Lower leg skin (tissue), 4 donors: Measurements from ENCODE around the gene HAPLN2. TPM values are rescaled to one million over a fixed set of nuclear protein-coding genes. Genes with fewer than 3 reads are reported as not detected.

Experiments
- DNase-seq, 2 donors: peaks; one replicate each; pipeline ENCODE4 v3.0.0-alpha.2; 2019; ENCODE audit warnings: low spot score in 2 of 2
- H3K4me3 ChIP-seq: fragments of 200-600 bp; sonication (generic); 2 replicates; pipeline ENCODE4 v1.5.1; 2017; ENCODE audit warnings: mild to moderate bottlenecking, low read depth; ENCODE audit not compliant: poor library complexity, severe bottlenecking
- CTCF ChIP-seq, 3 donors: fragments of 450-650 bp; IDR thresholded peaks; one replicate each; pipeline ENCODE4 v1.5.1; 2016; ENCODE audit warnings: antibody characterized with exemption in 3 of 3, mild to moderate bottlenecking in 3 of 3, moderate library complexity in 2 of 3
- POLR2A ChIP-seq, 2 donors: fragments of 450-650 bp; IDR thresholded peaks; one replicate each; pipeline ENCODE4 v1.6.1; 2016 to 2017; ENCODE audit warnings: antibody characterized with exemption in 2 of 2, mild to moderate bottlenecking in 1 of 2, moderate library complexity in 1 of 2
- WGBS, 2 donors: methylation state at CpG; one replicate each; pipeline ENCODE4 v1.1.5; 2018; 5-methylcytosine and 5-hydroxymethylcytosine counted together
- intact Hi-C: fragments of 100-400 bp; cut with DNase I; formaldehyde crosslinking; loops from one replicate; pipeline ENCODE4 v1.15.0; 2023; ENCODE audit warnings: low total_unique reads
- total RNA-seq, 4 donors: library from RNA; depleted of rRNA; stranded (reverse); fragments of >200 nt; gene quantifications; one replicate each; pipeline ENCODE4 v1.1.0, GENCODE V29; 2016

The HAPLN2 gene
- total RNA-seq, 4 donors from 2014 or later = 0.68 to 1.0 (median 0.80) TPM; not detected in 1

GRCh38 chr1:156656806-156657740, 37.9 kb downstream of the HAPLN2 start:
- peak; percentile 60 to 97 for DNase-seq
- peak overlapping the region; percentile 3 for H3K4me3 ChIP-seq
- WGBS, 2 donors = 0 to 2% methylated on average over 53 of the region's 54 CpGs
- TF ChIP-seq POLR2A (IDR thresholded peaks at IDR 0.05) = no peak
- peak in 1 of 3 donors; percentile 92 for TF ChIP-seq CTCF (IDR thresholded peaks at IDR 0.05)
- intact Hi-C loops = loop anchor here (5.0 kb wide), 1 partner anchor 35 kb away; no protein-coding TSS in a partner anchor

- no peak for DNase-seq
- TF ChIP-seq CTCF (IDR thresholded peaks at IDR 0.05) = no peak
- no peak for TF ChIP-seq POLR2A (IDR thresholded peaks at IDR 0.05)
- intact Hi-C loops = loop anchor here (5.0 kb wide), 1 partner anchor 36 kb away; no protein-coding TSS in a partner anchor
- no peak overlapping the region for H3K4me3 ChIP-seq
- WGBS, 2 donors = 17 to 21% methylated on average over 15 of the region's 15 CpGs
Measured at GRCh38 chr1:156657741-156658319, 38.6 kb downstream of the HAPLN2 start.

- no peak for DNase-seq
- H3K4me3 ChIP-seq = no peak overlapping the region
- 88 to 90% methylated on average over 14 of the region's 14 CpGs for WGBS, 2 donors
- intact Hi-C loops = loop anchor here (5.0 kb wide), 1 partner anchor 36 kb away; no protein-coding TSS in a partner anchor
- TF ChIP-seq CTCF (IDR thresholded peaks at IDR 0.05) = no peak
- no peak for TF ChIP-seq POLR2A (IDR thresholded peaks at IDR 0.05)
Measured at GRCh38 chr1:156658496-156658895, 39.3 kb downstream of the HAPLN2 start.

- H3K4me3 ChIP-seq = no peak overlapping the region
- TF ChIP-seq CTCF (IDR thresholded peaks at IDR 0.05) (no peak), POLR2A (IDR thresholded peaks at IDR 0.05) (no peak)
- DNase-seq = no peak
- intact Hi-C loops = loop anchor here (5.0 kb wide), 1 partner anchor 37 kb away; no protein-coding TSS in a partner anchor
- 64 to 75% methylated on average over 7 to 10 of the region's 10 CpGs for WGBS, 2 donors
Measured at GRCh38 chr1:156658945-156659574, 39.8 kb downstream of the HAPLN2 start.

- 16 to 32% methylated on average over 6 of the region's 6 CpGs for WGBS, 2 donors
- no peak for TF ChIP-seq CTCF (IDR thresholded peaks at IDR 0.05)
- TF ChIP-seq POLR2A (IDR thresholded peaks at IDR 0.05) = no peak
- H3K4me3 ChIP-seq = no peak overlapping the region
- intact Hi-C loops = loop anchor here (5.0 kb wide), 1 partner anchor 37 kb away; no protein-coding TSS in a partner anchor
- DNase-seq = no peak
Measured at GRCh38 chr1:156659661-156659987, 40.4 kb downstream of the HAPLN2 start.
